Measurements from ENCODE around the gene PDE1C.

PDE1C gene

GRCh38 chr7:31957090-31957720 lies 113.0 kb downstream of the PDE1C start:
- intact Hi-C loops (cut with DNase I) = no loop called here
- DNase-seq = no peak

GRCh38 chr7:31955641-31956040 lies 114.6 kb downstream of the PDE1C start:
- intact Hi-C loops (cut with DNase I) = no loop called here
- no peak for DNase-seq

- no peak for DNase-seq
- intact Hi-C loops (cut with DNase I) = no loop called here
Observed at GRCh38 chr7:31955021-31955420, 115.2 kb downstream of the PDE1C start.

GRCh38 chr7:31954500-31954899 lies 115.7 kb downstream of the PDE1C start:
- intact Hi-C loops (cut with DNase I) = no loop called here

GRCh38 chr7:31953432-31953831 lies 116.8 kb downstream of the PDE1C start:
- no peak for DNase-seq
- intact Hi-C loops (cut with DNase I) = no loop called here

More at GRCh38 chr7:31954500-31954899, 115.7 kb downstream of the PDE1C start:
- no peak for DNase-seq

- intact Hi-C loops (cut with DNase I) = no loop called here
- DNase-seq = no peak
Observed at GRCh38 chr7:31950091-31950755, 120.0 kb downstream of the PDE1C start.

GRCh38 chr7:31948029-31948428 lies 122.2 kb downstream of the PDE1C start:
- no peak for DNase-seq

GRCh38 chr7:31940167-31940566 lies 130.0 kb downstream of the PDE1C start:
- no peak for DNase-seq
- intact Hi-C loops (cut with DNase I) = no loop called here

More at GRCh38 chr7:31948029-31948428, 122.2 kb downstream of the PDE1C start:
- intact Hi-C loops (cut with DNase I) = no loop called here

- intact Hi-C loops (cut with DNase I) = no loop called here
- DNase-seq = no peak
Observed at GRCh38 chr7:31939076-31939475, 131.1 kb downstream of the PDE1C start.

GRCh38 chr7:31938650-31939049 lies 131.6 kb downstream of the PDE1C start:
- intact Hi-C loops (cut with DNase I) = no loop called here

GRCh38 chr7:31937982-31938381 lies 132.2 kb downstream of the PDE1C start:
- intact Hi-C loops (cut with DNase I) = no loop called here
- no peak for DNase-seq

More at GRCh38 chr7:31938650-31939049, 131.6 kb downstream of the PDE1C start:
- no peak for DNase-seq

GRCh38 chr7:31935124-31936054 lies 134.8 kb downstream of the PDE1C start:
- intact Hi-C loops (cut with DNase I) = no loop called here
- no peak for DNase-seq

- intact Hi-C loops (cut with DNase I) = no loop called here
Observed at GRCh38 chr7:31934551-31934950, 135.7 kb downstream of the PDE1C start.

GRCh38 chr7:31933481-31933880 lies 136.7 kb downstream of the PDE1C start:
- no peak for DNase-seq
- intact Hi-C loops (cut with DNase I) = no loop called here

More at GRCh38 chr7:31934551-31934950, 135.7 kb downstream of the PDE1C start:
- no peak for DNase-seq

- intact Hi-C loops (cut with DNase I) = no loop called here
- no peak for DNase-seq
Observed at GRCh38 chr7:31926991-31927584, 143.1 kb downstream of the PDE1C start.

GRCh38 chr7:31925753-31926454 lies 144.3 kb downstream of the PDE1C start:
- DNase-seq = no peak
- intact Hi-C loops (cut with DNase I) = no loop called here

GRCh38 chr7:31924251-31924650 lies 146.0 kb downstream of the PDE1C start:
- DNase-seq = no peak
- intact Hi-C loops (cut with DNase I) = no loop called here

GRCh38 chr7:31922848-31923247 lies 147.4 kb downstream of the PDE1C start:
- intact Hi-C loops (cut with DNase I) = no loop called here

GRCh38 chr7:31921047-31921446 lies 149.2 kb downstream of the PDE1C start:
- DNase-seq = no peak
- intact Hi-C loops (cut with DNase I) = no loop called here

More at GRCh38 chr7:31922848-31923247, 147.4 kb downstream of the PDE1C start:
- DNase-seq = peak in 3 of 10 donors; percentile 7 to 70 (median 64)
